HG02759 (cell line): ENCODE results near the gene SDS.
A peak's percentile ranks its signal among the peaks of the same experiment; 100 is the strongest.

Experiments used
- ATAC-seq: cut with Tn5 transposase; IDR thresholded peaks from one replicate; pipeline ENCODE4 v1.9.1; 2021; ENCODE audit warnings: mild to moderate bottlenecking, moderate library complexity; ENCODE audit not compliant: unreplicated experiment

Gene SDS

DNA sequence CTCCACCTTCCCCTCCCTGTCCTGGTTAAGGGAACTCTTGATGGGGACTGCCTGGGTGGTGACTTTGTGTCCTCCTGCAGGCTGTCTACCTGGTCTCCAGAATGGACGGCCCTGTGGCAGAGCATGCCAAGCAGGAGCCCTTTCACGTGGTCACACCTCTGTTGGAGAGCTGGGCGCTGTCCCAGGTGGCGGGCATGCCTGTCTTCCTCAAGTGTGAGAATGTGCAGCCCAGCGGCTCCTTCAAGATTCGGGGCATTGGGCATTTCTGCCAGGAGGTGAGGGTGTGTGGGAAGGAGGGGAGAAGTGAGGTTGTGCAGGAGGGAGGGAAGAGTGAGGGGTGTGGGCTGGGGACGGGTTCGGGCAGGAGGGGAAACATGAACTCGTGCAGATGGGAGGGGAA lies 24.2 kb upstream of the SDS start:
- ATAC-seq: no peak

DNA sequence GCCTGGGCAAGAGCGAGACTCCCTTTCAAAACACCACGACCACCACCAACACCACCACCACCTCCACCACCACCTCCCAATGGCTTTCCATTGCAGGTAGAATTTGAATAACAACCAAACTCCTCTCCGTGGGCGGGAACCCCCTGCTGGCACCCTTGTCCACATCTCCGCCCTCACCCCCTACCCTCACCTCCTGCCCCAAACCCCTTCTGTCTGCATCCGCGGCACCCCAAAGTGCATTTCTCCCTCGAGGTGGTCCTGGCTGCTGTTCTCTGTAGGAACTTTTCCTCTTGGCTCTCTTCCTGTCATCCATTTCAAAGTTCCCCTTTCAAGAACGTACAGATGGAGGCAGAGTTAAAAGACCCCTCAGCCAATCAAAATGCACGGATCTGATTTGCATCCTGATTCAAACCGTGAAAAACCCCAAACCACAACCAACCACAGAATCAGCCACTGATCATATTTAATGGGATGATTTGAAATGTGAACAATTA lies 22.3 kb upstream of the SDS start:
- ATAC-seq: no peak

DNA sequence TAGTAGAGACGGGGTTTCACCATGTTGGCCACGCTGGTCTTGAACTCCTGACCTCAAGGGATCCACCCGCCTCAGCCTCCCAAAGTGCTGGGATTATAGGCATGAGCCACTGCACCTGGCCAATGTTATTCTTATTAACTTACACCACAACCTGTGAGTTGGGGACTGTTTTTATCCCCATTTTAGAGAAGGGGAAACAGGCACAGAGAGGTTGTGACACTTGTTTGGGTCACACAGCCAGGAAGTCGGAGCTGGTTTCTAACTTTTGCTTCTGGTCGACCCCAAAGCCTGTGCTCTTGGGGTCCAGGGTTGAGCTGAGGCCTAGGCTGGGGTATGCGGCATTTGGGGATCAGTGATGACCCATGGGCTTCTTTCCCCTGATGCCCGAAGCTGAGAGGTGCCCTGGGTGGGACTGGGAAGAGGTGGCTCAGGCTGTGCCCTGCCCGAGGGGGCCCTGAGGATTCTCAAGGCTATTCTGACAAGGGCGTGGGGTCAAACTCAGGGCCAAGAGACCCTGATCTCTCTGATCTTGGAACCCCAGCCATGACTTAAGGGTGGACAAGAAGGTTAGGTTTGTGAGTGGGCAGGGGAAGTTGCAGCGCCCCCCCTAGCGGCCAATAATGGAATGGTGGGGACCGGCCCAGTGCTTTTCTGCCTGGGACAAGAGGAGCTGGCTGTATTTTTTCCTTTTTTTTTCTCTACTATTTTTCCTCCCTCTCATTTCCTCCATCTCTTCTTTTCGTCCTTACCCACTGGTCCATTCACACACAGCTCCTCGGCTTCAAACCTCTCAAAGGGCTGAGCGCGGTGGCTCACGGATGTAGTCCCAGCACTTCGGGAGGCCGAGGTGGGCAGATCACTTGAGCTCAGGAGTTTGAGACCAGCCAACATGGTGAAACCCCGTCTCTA lies 21.5 kb upstream of the SDS start:
- no peak for ATAC-seq

DNA sequence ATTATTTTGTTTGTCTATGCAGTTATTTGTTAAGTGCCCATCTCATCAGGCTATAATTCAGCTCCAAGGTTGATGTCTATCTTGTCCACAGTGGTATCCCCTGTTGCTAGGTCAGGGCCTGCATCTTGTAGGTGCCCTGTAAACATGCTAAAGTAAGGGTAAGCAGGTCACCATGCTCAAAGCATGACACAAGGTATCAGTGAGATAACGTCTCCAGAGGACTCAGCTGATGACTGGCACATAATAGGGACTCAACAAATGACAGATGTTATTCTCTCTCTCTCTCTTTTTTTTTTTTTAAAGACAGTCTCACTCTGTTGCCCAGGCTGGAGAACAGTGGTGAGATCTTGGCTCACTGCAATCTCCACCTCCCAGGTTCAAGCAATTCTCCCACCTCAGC lies 20.8 kb upstream of the SDS start:
- no peak for ATAC-seq

DNA sequence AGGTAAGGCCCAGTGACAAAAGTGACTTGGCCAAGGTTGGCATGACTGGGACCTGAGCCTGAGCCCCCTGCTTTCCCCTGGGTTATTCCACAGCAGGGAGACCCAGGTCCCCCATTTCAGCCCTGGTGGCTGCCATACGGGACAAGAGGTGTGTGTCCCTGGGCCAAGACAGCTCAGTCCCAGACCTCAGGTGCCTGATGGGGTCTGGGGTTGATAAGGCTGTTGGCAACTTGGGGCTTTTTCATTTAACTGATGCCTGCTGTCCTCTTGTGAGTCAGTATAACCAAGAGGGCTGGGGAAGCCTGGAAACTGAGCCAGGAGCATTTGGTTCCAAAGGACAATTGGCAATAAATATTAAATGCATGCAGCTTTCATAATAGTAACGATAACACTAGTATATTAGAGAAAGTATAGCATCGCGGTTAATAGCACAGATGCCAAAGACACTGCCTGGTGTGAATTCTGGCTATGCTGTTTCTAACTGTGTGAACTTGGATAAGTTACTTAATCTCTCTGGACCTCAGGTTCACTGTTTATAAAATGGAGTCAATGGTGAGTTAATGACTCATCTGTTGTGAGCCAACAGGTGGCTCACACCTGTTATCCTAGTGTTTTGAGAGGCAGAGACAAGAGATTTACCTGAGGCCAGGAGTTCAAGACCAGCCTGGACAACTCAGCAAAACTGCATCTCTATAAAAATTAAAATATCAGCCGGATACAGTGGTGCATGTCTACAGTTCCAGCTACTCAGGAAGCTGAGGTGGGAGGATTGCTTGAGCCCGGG lies 19.4 kb upstream of the SDS start:
- no peak for ATAC-seq

DNA sequence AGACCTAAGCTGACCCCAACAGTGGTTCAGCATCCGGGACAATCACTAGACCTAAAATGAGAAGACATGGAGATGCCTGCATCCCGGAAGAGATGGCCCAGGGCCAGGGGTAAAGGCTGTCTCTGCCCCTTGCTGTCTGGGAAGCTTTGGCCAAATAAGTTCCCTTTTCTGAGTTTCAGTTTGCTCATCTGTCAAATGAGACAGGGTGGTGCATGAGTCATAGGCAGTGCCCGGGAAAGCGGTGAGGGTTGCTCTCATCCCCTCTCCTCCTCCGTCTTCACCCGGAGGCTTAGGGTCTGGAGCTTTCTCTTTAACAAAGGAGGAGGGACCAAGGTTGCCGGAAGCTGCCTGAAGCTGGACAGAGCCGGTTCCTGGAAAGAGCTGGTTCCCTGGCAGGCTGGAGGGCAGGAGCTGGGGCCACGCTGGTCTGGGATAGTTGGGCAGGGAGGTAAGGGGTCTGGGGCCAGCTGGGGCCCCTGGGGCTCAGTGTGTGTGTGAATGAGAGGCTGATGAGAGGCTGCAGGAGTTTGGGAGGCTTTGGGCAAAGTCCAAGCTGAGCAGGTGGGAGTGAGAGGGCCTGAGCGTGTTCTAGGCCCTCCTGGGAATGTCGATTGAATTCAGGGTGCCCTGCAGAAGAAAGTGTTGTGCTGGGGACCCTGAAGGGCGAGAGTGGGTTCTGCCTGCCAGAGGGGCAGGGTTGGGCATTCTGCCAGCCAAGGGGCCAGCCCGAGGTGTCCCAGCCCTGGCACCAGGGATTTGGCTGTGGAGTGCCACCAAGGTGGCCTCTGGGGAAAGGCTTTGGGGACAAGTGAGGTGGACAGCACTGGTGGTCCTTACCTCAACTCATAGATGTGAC lies 18.6 kb upstream of the SDS start, which contains the start of gene SDSL:
SDSL (plus strand) TSS at position 351 of the 856 bp plus-strand sequence. CDS start 5,603 bp downstream, outside the sequence.
- ATAC-seq: peak; percentile 92

DNA sequence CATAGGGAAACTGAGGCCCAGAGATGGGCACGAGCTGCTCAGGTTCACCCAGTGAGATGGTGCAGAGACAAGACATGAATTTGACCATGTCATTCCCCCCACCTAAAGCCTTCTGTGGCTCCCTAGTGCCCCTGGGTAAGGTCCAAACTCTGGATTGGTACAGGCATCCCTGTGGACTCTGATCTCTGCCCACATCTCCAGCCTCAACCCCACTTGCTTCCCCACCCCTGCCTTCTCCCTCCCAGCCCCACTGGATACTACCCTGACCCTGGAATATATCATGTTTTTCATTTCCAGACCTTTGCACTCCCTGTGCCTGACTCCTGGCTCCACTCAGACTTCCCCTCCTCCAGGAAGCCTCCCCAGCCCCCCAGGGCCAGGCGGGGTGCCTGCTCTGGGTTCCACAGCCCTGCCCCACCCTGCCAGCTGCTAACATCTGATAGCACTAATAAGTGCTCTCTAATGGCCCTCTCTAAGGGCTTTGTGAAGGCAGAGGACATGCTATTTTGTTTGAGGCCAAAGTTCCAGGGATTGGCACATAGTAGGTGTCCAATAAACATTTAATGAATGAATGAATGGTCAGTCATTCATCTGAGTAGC lies 17.4 kb upstream of the SDS start:
- no peak for ATAC-seq

DNA sequence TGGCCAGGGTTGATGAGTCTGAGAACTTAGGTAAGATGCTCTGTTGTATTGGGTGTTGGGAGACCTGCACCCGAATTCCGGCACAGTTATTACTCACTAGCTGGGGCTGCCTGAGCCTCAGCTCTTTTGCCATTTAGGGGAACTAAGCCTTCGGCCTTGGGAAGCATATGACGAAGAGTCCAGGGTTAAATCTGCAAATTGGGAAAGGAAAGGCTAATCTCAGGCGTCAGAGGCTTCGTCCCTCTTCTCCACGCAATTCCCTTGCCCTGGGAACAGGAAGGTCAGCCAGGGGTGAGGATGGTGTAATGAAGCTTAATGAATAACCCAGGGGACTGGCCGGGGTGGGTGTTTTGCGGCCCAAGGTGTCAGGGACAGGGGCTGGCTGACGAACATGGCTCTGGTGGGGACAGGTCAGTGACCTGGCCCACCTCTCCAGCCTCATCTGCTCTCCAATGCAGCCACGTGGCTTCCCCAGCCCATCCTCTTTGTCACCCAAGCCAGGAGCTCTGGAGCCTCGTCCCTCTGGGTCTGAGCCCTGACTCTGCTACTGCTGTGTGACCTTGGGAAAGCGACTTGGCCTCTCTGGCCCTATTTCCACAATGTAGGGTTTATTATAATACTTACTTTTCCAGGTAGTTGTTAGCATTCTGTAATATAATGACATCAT lies 14.7 kb upstream of the SDS start:
- ATAC-seq: no peak

DNA sequence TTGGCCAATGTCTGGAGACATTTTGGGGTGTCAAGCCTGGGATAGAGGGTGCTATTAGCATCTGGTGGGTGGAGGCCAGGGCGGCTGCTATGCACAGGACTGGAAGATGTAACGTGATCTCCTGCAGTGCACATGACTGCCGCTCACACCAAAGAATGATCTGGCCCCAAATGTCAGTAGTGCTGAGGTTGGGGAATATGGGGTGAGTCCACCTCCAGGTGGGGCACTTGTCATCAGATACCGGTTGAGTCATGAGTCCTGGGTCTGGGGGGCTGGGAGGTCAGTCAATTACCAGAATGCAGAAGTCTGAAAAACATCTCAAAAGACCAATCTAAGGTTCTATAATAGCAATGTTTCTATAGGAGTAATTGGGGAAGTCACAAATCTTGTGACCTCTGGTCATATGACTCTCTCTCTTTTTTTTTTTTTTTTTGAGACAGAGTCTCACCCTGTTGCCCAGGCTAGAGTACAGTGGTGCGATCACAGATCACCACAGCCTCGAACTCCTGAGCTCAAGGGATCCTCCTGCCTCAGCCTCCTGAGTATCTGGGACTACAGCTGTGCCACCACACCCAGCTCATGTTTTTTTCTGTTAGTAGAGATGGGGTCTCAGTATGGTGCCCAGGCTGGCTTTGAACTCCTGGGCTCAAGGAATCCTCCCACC lies 12.5 kb upstream of the SDS start:
- ATAC-seq: no peak

DNA sequence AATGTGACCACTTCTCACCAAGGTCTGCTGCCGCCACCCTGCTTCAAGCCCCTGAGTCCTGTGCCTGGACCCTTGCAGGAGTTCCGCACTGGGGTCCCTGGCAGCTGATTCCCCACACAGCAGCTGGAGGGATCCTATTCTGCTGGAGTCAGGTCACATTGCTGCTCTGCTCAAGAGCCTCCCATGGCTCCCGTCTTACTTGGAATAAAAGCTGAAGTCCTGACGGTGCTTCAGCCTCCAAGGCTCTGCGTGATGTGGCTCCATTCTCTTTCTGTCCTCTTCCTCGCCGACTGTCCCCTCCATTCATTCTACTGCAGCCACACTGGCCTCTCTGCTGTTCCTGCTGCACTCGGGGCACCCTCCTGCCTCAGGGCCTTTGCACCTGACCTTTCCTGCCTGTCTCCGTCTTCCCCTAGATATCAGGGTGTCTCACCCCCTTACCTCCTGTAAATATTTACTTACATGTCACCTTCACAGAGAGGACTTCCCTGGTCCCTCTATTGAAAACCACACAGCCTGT lies 10.9 kb upstream of the SDS start:
- ATAC-seq: no peak

DNA sequence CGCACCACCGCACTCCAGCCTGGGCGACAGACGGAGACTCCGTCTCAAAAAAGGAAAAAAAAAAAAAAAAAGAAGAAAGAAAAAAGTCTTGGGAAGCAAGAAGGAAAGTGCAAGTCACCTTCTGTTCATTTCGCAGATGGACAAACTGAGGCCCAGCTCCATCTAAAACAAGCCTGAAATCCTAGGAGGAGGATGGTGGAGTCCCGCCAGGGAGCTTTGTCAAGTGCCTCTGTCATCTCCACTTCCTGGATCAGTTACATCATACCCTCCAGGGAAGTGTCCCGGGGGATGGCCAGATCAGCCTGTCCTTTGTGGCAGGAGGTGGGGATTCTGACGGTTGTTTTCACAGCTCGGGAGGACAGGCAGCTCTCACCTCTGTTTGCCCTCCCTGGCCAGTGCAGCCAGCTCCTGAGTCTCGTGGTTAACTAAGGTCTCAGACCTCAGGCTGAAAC lies 9.8 kb upstream of the SDS start:
- ATAC-seq: no peak

DNA sequence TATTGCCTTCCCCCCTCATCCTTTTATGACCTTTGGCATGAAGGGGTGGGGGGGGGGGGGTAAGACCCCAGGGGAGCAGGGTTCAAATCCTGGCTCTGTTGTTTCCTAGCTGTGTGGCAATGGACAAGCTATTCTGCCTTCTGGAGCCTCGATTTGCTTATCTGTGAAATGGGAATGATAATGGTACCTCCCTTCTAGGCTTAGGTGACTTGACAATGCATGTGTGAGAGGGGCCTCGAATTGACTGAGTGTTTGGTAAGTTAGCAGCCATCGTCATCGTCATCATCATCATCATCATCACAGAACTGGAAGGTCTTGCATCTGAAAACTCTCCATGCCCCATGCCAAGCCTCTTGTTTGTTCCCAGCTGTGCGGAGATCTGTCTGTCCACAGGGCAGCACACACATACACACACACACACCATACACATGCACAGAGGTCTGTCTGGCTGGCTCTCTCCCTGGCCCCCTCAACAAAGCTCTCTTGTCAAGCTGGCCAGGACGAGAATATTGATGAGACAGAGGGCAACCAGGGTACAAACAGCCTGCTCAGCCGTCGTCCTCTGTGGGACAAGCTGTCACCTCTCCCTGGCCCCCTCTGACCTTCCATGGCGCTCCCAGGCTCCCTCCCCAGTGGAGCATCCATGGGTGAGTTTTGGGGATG lies 5.9 kb upstream of the SDS start:
- ATAC-seq: no peak

DNA sequence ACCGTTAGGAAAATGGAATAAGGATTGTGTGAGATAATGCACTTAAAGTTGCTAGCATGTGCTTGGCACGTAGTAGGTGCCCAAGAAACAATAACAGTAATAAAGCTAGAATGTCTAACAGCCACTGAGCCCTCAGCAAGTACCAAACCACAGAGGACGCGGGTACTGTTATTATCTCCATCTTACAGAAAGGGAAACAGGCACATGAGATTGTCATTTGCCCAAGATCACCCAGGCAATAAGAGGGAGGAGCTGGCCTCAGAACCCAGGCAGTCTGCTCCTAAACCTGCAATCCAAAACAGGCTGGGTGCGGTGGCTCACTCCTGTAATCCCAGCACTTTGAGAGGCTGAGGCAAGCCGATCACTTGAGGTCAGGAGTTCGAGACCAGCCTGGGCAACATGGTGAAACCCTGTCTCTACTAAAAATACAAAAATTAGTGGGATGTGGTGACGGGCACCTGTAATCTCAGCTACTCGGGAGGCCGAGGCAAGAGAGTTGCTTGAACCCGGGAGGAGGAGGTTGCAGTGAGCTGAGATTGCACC lies 5.1 kb upstream of the SDS start:
- no peak for ATAC-seq

DNA sequence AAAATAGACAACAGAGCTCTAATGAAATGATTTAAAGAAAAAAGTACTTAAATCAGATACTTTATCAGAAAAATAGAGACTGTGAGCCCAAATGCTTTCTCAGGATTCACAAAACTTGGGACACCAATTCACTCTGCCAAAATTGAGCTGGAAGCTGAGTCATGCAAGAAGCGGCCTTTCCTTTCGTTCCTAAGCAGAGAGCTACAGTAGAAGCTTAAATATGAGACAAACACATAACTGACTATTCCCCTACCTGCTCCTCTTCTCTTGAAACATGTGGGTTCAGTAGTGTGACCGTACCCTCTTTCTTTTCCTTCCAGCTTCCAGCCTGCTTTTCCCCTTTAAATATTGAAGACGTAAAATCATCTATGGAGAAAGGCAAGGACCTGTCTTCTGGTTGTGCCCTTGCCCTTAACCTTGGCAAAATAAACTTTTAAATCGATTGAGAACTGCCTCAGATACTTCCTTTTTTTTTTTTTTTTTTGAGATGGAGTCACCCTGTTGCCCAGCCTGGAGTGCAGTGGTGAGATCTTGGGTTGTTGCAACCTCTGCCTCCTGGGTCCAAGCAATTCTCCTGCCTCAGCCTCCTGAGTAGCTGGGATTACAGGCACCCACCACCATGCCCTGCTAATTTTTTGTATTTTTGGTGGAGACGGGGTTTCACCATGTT lies 4.4 kb upstream of the SDS start:
- ATAC-seq: no peak

DNA sequence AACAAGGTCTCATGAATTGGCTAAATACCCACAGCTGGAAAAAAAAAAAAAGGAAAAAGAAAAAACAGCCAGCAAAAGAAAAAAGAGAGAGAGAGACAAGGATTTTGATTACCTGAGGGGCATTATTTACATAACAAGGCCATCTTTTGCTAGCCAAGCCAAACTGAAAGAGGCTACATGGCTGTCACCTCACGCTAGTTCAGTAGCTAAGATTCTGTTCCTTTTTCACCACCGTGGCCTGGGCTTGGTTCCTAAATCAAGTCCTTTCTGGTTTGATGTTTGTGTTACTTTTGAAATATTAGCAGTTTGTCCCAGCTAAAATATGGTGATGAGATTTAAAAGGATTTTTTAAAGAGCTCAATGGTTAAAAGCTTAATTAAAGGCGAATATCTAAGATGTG lies 2.0 kb upstream of the SDS start:
- ATAC-seq: no peak

DNA sequence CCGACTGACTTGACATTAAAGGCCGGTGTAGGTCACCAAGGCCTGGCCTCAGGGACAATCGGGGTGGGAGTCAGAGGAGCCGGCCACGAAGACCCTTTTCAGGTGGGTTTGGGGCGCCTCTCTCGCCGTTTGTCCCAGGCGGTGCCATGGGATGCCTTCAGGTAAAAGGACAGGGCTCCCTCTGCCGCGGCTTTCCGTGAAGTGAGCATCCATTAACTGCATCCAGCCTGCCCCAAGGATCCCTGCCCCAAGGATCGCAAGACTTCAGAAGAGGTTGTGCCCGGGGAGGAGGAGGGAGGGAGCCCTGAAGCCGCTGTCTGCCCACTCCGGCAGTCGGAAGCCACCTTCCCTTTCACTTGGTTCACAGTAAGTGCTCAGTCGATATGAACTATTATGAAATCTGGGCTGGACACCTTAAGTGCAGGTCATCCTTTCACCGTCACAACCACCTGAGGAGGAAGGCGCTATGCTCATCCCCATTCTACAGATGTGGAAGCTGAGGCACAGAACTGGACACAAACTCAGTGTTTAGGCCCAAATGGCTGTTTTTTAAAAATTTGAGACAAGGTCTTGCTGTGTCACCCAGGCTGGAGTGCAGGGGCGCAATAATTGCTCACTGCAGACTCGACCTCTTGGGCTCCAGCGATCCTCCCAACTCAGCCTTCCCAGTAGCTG lies 964 bp downstream of the SDS start:
- no peak for ATAC-seq
